Glomerular endothelial cell (primary cell): ENCODE measurements around the gene HOXC9. TPM values are rescaled to one million over a fixed set of nuclear protein-coding genes. Genes with fewer than 3 reads are reported as not detected.

Source experiments
- DNase-seq: peaks from one replicate; pipeline ENCODE4 v3.0.0-alpha.2; 2011; ENCODE audit warnings: low read depth, low spot score; ENCODE audit errors: extremely low read depth
- total RNA-seq: library from RNA; depleted of rRNA; stranded (reverse); fragments of >200 nt; gene quantifications from 2 replicates; pipeline ENCODE4 v1.2.3, GENCODE V29; 2015

Gene HOXC9
- total RNA-seq, 1 donor from 2014 or later, result 5.7 TPM

GRCh38 chr12:53975479-53976152, 24.3 kb upstream of the HOXC9 start:
- DNase-seq, result no peak

- no peak for DNase-seq
Measured at GRCh38 chr12:53976172-53976822, 23.7 kb upstream of the HOXC9 start.

GRCh38 chr12:53976823-53977595, 23.0 kb upstream of the HOXC9 start:
- DNase-seq, result no peak

- no peak for DNase-seq
Measured at GRCh38 chr12:53977596-53978445, 22.1 kb upstream of the HOXC9 start.

- no peak for DNase-seq
Measured at GRCh38 chr12:53978477-53979356, 21.2 kb upstream of the HOXC9 start.

GRCh38 chr12:53980104-53980801, 19.7 kb upstream of the HOXC9 start:
- no peak for DNase-seq

GRCh38 chr12:53980802-53981496, 19.0 kb upstream of the HOXC9 start:
- no peak for DNase-seq

- DNase-seq, result no peak
Measured at GRCh38 chr12:53981634-53982565, 18.1 kb upstream of the HOXC9 start.

- no peak for DNase-seq
Measured at GRCh38 chr12:53982648-53983567, 17.1 kb upstream of the HOXC9 start.

GRCh38 chr12:53983568-53983949, 16.4 kb upstream of the HOXC9 start:
- no peak for DNase-seq

- no peak for DNase-seq
Measured at GRCh38 chr12:53983950-53984572, 15.9 kb upstream of the HOXC9 start.

GRCh38 chr12:53984901-53985691, 14.9 kb upstream of the HOXC9 start, which contains the start of gene HOXC10:
HOXC10 (plus strand) TSS chr12:53985146; CDS start chr12:53985260, 114 bp downstream.
- peak; percentile 45 for DNase-seq

- DNase-seq, result no peak
Measured at GRCh38 chr12:53985692-53985993, 14.3 kb upstream of the HOXC9 start.

GRCh38 chr12:53985994-53986685, 13.8 kb upstream of the HOXC9 start:
- DNase-seq, result no peak
